NB4 (cell line): ENCODE measurements around the gene MRPL24.

ENCODE experiments used
- POLR2A ChIP-seq: IDR thresholded peaks from 2 replicates; pipeline ENCODE4 v1.6.1; 2011; ENCODE audit warnings: mild to moderate bottlenecking; ENCODE audit not compliant: insufficient read length; ENCODE audit errors: extremely low read depth
- TF ChIP-seq, protein P1 (sequence below): IDR thresholded peaks from one replicate; pipeline ENCODE4 v1.5.1; 2012; ENCODE audit warnings: low read depth, low read length

DNA sequence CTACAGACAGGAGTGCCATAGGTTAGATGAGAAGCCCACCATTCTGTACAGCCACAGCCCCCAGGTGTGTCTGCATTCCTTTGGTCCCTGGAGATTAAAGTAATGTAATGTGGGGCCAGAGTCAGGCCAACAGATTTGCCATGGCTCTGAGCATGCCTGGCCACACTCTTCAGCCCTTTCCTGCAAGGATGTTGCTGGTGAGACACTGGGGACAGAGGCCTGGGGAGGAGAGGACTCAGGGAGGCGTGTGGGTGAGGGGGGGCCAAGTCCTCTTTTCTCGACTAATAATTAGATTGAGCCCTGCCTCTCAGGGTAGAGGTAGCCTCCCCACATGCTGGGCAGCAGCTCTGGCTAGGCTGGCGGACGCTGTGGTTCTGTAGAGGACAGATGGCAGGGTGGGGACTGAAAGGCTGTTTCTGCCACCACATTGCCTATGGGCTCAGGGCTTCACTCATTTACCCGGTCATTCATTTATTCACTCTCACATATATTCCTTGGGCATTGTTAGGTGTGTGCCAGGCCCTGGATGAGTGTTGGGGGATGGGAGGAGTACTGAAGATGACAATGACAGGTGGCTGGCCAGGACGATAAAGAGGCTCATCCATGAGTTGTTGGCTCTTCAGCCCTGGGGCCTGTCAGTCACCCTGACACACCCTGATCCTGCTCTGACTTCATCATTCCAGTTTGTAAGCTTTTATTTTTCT lies 19.4 kb upstream of the MRPL24 start:
- TF ChIP-seq, protein P1, sequence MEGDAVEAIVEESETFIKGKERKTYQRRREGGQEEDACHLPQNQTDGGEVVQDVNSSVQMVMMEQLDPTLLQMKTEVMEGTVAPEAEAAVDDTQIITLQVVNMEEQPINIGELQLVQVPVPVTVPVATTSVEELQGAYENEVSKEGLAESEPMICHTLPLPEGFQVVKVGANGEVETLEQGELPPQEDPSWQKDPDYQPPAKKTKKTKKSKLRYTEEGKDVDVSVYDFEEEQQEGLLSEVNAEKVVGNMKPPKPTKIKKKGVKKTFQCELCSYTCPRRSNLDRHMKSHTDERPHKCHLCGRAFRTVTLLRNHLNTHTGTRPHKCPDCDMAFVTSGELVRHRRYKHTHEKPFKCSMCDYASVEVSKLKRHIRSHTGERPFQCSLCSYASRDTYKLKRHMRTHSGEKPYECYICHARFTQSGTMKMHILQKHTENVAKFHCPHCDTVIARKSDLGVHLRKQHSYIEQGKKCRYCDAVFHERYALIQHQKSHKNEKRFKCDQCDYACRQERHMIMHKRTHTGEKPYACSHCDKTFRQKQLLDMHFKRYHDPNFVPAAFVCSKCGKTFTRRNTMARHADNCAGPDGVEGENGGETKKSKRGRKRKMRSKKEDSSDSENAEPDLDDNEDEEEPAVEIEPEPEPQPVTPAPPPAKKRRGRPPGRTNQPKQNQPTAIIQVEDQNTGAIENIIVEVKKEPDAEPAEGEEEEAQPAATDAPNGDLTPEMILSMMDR: no peak
- TF ChIP-seq POLR2A: no peak
